ENCODE data around the gene SIPA1L3. TPM values are rescaled to one million over a fixed set of nuclear protein-coding genes. Genes with fewer than 3 reads are reported as not detected.
"Not testable (repeated sequence)": the region's sequence is repeated elsewhere in the genome, so short reads cannot be mapped to it uniquely, and the experiment has no call there.

Gene SIPA1L3
- total and polyA plus RNA-seq, 4 donors: 9.6 to 50.5 (median 27.6) TPM

- no peak for ATAC-seq (ENCODE audit: insufficient read depth, low FRiP score)
- Histone ChIP-seq H3K9ac (ENCODE audit: insufficient read depth in 1 of 2, low read length in 2 of 2) (no peak overlapping the region), H3K27ac (ENCODE audit: low read depth in 1 of 2, low read length in 1 of 2) (no peak overlapping the region), H3K36me3 (ENCODE audit: control insufficient read depth in 4 of 4, insufficient read depth in 4 of 4, low read length in 4 of 4) (no peaks in the 10 kb centered on the region), H3K4me1 (ENCODE audit: control insufficient read depth in 5 of 5, insufficient read depth in 5 of 5, low read length in 5 of 5) (peaks cover 0 to 9% (median 4%) of the 10 kb centered on the region in 5 donors), H3K9me3 (ENCODE audit: control insufficient read depth in 4 of 4, insufficient read depth in 3 of 4, low read length in 3 of 4) (peaks cover 0 to 5% (median 0%) of the 10 kb centered on the region in 4 donors), H3K27me3 (ENCODE audit: control insufficient read depth in 3 of 3, insufficient read depth in 3 of 3, low read length in 2 of 3) (peaks cover 3 to 15% (median 12%) of the 10 kb centered on the region in 3 donors), H3K4me3 (no peak overlapping the region)
- WGBS, 2 donors: 7 to 17% methylated on average over 13 of the region's 13 CpGs
- no peak for TF ChIP-seq CTCF (IDR thresholded peaks at IDR 0.05; ENCODE audit: control extremely low read depth, extremely low read depth)
- DNase-seq: no peak
These were observed 316.6 kb downstream of the SIPA1L3 start for GRCh38 chr19:38223617-38224013.

- Histone ChIP-seq H3K27ac (ENCODE audit: low read depth in 1 of 2, low read length in 1 of 2) (no peak within 1 kb of the TSS), H3K9me3 (ENCODE audit: control insufficient read depth in 4 of 4, insufficient read depth in 3 of 4, low read length in 3 of 4) (peaks cover 0 to 5% (median 0%) of the 10 kb centered on the region in 4 donors), H3K9ac (ENCODE audit: insufficient read depth in 1 of 2, low read length in 2 of 2) (peak within 1 kb of the TSS in 1 of 2 donors; percentile 36), H3K4me3 (peak within 1 kb of the TSS; percentile 16), H3K4me1 (ENCODE audit: control insufficient read depth in 5 of 5, insufficient read depth in 5 of 5, low read length in 5 of 5) (peaks cover 0 to 15% (median 4%) of the 10 kb centered on the region in 5 donors), H3K36me3 (ENCODE audit: control insufficient read depth in 4 of 4, insufficient read depth in 4 of 4, low read length in 4 of 4) (no peaks in the 10 kb centered on the region), H3K27me3 (ENCODE audit: control insufficient read depth in 3 of 3, insufficient read depth in 3 of 3, low read length in 2 of 3) (peaks cover 3 to 16% (median 12%) of the 10 kb centered on the region in 3 donors)
- DNase-seq (peak; percentile 70 to 80 (median 80)), ATAC-seq (ENCODE audit: insufficient read depth, low FRiP score) (no peak)
- TF ChIP-seq CTCF (IDR thresholded peaks at IDR 0.05; ENCODE audit: control extremely low read depth, extremely low read depth): no peak
- WGBS, 2 donors: 3 to 4% methylated on average over 44 to 61 of the region's 61 CpGs
These were observed 317.2 kb downstream of the SIPA1L3 start, which contains the start of gene DPF1 for GRCh38 chr19:38224014-38224862. Gene DPF1, minus strand, starts transcription at chr19:38224222. Its CDS starts 80 bp downstream, at chr19:38224142.

GRCh38 chr19:38224863-38225218 is 317.8 kb downstream of the SIPA1L3 start:
- H3K27me3 ChIP-seq (ENCODE audit: control insufficient read depth in 3 of 3, insufficient read depth in 3 of 3, low read length in 2 of 3): peaks cover 3 to 17% (median 16%) of the 10 kb centered on the region in 3 donors

GRCh38 chr19:38227287-38228004 is 320.4 kb downstream of the SIPA1L3 start:
- no peaks in the 10 kb centered on the region for H3K36me3 ChIP-seq (ENCODE audit: control insufficient read depth in 4 of 4, insufficient read depth in 4 of 4, low read length in 4 of 4)
- H3K4me3 ChIP-seq: no peak overlapping the region
- H3K27ac ChIP-seq (ENCODE audit: low read depth in 1 of 2, low read length in 1 of 2): no peak overlapping the region
- peaks cover 0 to 5% (median 0%) of the 10 kb centered on the region in 4 donors for H3K9me3 ChIP-seq (ENCODE audit: control insufficient read depth in 4 of 4, insufficient read depth in 3 of 4, low read length in 3 of 4)
- H3K4me1 ChIP-seq (ENCODE audit: control insufficient read depth in 5 of 5, insufficient read depth in 5 of 5, low read length in 5 of 5): peaks cover 0 to 15% (median 4%) of the 10 kb centered on the region in 5 donors
- H3K27me3 ChIP-seq (ENCODE audit: control insufficient read depth in 3 of 3, insufficient read depth in 3 of 3, low read length in 2 of 3): peaks cover 3 to 25% (median 4%) of the 10 kb centered on the region in 3 donors
- no peak overlapping the region for H3K9ac ChIP-seq (ENCODE audit: insufficient read depth in 1 of 2, low read length in 2 of 2)
- no peak for TF ChIP-seq CTCF (IDR thresholded peaks at IDR 0.05; ENCODE audit: control extremely low read depth, extremely low read depth)
- ATAC-seq (ENCODE audit: insufficient read depth, low FRiP score): no peak
- no peak for DNase-seq
- 51 to 53% methylated on average over 11 of the region's 11 CpGs for WGBS, 2 donors

More at GRCh38 chr19:38224863-38225218, 317.8 kb downstream of the SIPA1L3 start:
- H3K9me3 ChIP-seq (ENCODE audit: control insufficient read depth in 4 of 4, insufficient read depth in 3 of 4, low read length in 3 of 4); H3K27ac ChIP-seq (ENCODE audit: low read depth in 1 of 2, low read length in 1 of 2); H3K36me3 ChIP-seq (ENCODE audit: control insufficient read depth in 4 of 4, insufficient read depth in 4 of 4, low read length in 4 of 4); H3K9ac ChIP-seq (ENCODE audit: insufficient read depth in 1 of 2, low read length in 2 of 2); H3K4me3 ChIP-seq; ATAC-seq (ENCODE audit: insufficient read depth, low FRiP score); DNase-seq: not testable (repeated sequence)
- 87 to 88% methylated on average over 6 of the region's 6 CpGs for WGBS, 2 donors
- H3K4me1 ChIP-seq (ENCODE audit: control insufficient read depth in 5 of 5, insufficient read depth in 5 of 5, low read length in 5 of 5): peaks cover 0 to 15% (median 4%) of the 10 kb centered on the region in 5 donors

Data from lung (tissue), 12 donors.